GM21367 (cell line): ENCODE measurements around the gene ANP32B.
"Not testable (repeated sequence)": the region's sequence is repeated elsewhere in the genome, so short reads cannot be mapped to it uniquely, and the experiment has no call there.

Source experiments
- ATAC-seq: cut with Tn5 transposase; IDR thresholded peaks from one replicate; pipeline ENCODE4 v1.9.1; 2021; ENCODE audit not compliant: unreplicated experiment

ANP32B gene

GRCh38 chr9:97982683-97983588 lies at the start of gene ANP32B:
TSS of gene ANP32B (plus strand) at chr9:97983341. CDS start at chr9:97983556, 215 bp downstream.
- peak; percentile 56 for ATAC-seq

GRCh38 chr9:97934321-97935115 lies 48.6 kb upstream of the ANP32B start:
- no peak for ATAC-seq

GRCh38 chr9:97935276-97935675 lies 47.9 kb upstream of the ANP32B start:
- no peak for ATAC-seq

GRCh38 chr9:97936998-97937397 lies 46.1 kb upstream of the ANP32B start:
- no peak for ATAC-seq

- no peak for ATAC-seq
Observed at GRCh38 chr9:97938081-97938644, 45.0 kb upstream of the ANP32B start, which contains the start of gene HEMGN. TSS of gene HEMGN (minus strand) at chr9:97938172. CDS start at chr9:97938136, 36 bp downstream.

GRCh38 chr9:97940233-97940632 lies 42.9 kb upstream of the ANP32B start:
- ATAC-seq = no peak

- ATAC-seq = no peak
Observed at GRCh38 chr9:97940741-97941140, 42.4 kb upstream of the ANP32B start.

- ATAC-seq = no peak
Observed at GRCh38 chr9:97941323-97941722, 41.8 kb upstream of the ANP32B start.

- no peak for ATAC-seq
Observed at GRCh38 chr9:97943308-97943855, 39.8 kb upstream of the ANP32B start.

GRCh38 chr9:97944612-97945011 lies 38.5 kb upstream of the ANP32B start:
- no peak for ATAC-seq

- not testable (repeated sequence) for ATAC-seq
Observed at GRCh38 chr9:97945470-97945869, 37.7 kb upstream of the ANP32B start.

- ATAC-seq = not testable (repeated sequence)
Observed at GRCh38 chr9:97947094-97947493, 36.0 kb upstream of the ANP32B start.

- not testable (repeated sequence) for ATAC-seq
Observed at GRCh38 chr9:97950873-97951272, 32.3 kb upstream of the ANP32B start.

- ATAC-seq = peak; percentile 70
Observed at GRCh38 chr9:97954550-97954989, 28.6 kb upstream of the ANP32B start.

- no peak for ATAC-seq
Observed at GRCh38 chr9:97956331-97956730, 26.8 kb upstream of the ANP32B start.

- no peak for ATAC-seq
Observed at GRCh38 chr9:97958812-97959511, 24.2 kb upstream of the ANP32B start.

- ATAC-seq = no peak
Observed at GRCh38 chr9:97959585-97959984, 23.6 kb upstream of the ANP32B start.

GRCh38 chr9:97960678-97961328 lies 22.3 kb upstream of the ANP32B start:
- not testable (repeated sequence) for ATAC-seq

GRCh38 chr9:97961361-97961760 lies 21.8 kb upstream of the ANP32B start:
- ATAC-seq = no peak

GRCh38 chr9:97962136-97962535 lies 21.0 kb upstream of the ANP32B start:
- no peak for ATAC-seq
